NCI-H146 (cell line): ENCODE results near the gene PKM.
"Not testable (repeated sequence)": the region's sequence is repeated elsewhere in the genome, so short reads cannot be mapped to it uniquely, and the experiment has no call there.

Experiments
- DNase-seq: peaks from one replicate; lab custom pipeline; 2025; lab: John Stamatoyannopoulos, UW

PKM gene

DNA sequence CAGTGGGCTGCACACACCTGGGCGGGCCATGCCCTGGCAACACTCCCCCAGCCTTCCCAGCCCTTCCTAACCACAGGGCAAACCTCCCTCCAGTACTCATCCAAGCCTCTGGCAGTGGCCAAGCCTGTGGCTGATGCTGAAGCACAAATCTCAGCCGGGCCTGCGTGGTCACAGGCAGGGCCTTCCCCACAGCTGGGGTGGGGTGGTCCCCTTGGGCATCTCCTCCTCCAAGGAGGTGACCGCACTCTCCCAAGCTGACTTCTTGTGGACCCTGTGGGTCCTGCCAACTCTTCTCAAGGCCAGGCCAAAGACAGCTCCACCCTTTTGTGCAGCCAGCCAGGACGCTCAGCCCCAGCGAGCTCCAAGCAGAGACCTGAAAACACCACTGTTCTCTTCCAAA lies 54.8 kb downstream of the PKM start:
- no peak for DNase-seq

DNA sequence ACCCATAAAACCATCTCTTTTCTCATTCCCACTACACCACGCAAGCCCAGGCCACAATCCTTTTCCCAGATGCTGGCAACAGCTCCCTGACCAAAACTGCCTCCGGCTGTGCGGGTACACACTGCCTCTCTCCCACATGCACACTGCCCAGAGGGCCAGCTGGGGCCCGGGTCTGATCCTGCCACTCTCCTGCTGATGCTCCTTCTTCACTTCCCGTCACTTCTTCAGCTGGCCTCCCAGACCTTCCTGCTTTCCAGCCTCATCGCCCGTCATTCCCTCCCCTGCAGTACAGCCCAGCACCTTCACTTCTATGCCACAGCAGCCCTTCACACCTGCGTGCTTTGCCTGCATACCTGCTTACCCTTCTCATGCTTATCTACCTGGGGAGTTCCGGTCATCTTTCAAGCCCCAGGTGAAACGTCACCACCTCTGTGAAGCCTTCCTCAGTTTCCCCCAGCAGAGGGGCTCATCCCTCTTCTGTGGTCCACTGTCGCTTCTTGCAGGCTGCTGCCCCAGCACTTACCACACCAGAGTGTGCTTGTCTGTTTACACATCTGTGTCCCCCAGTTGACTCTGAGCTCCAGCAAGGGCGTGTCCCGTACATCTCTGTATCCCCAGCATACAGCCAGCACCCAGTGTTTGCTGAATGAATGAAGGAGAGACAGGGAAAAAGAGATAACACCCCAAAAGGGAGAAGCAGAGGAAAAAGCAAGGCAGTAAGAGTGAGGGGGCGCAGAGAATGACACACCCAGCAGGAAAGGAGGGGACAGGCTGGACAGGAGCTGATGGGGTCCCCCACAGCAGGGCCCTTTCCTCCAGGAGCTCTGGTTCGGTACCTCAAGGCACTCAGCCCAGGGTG lies 55.6 kb downstream of the PKM start:
- DNase-seq = no peak

DNA sequence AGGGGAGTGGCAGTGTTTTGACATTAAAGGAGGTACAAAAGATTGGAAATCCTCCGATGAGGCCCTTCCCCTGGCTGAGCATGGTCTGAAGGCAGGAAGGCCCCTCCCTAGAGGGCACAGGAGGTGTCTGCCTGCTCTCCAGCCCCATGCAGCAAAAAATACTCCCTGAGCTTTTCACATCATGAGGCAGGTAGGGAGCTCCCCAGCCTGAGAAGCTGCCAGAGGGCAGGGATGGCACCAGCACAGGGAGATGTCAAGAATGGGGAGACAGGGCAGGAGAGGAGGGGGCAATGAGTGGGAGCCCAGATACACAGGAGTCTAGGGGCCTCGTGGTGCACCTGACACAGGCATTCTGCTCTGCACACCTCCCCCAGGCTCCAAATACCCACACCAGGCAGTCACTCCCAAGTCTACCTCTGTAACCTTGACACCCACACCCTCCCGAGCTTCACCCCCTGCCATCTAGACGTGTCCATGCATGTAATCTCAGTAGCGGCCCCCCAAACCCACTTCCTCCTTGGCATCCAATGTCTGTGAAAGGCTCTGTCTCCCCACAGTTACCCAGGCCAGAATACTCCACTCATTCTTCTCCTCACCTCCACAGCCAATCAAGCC lies 56.3 kb downstream of the PKM start:
- DNase-seq = no peak

DNA sequence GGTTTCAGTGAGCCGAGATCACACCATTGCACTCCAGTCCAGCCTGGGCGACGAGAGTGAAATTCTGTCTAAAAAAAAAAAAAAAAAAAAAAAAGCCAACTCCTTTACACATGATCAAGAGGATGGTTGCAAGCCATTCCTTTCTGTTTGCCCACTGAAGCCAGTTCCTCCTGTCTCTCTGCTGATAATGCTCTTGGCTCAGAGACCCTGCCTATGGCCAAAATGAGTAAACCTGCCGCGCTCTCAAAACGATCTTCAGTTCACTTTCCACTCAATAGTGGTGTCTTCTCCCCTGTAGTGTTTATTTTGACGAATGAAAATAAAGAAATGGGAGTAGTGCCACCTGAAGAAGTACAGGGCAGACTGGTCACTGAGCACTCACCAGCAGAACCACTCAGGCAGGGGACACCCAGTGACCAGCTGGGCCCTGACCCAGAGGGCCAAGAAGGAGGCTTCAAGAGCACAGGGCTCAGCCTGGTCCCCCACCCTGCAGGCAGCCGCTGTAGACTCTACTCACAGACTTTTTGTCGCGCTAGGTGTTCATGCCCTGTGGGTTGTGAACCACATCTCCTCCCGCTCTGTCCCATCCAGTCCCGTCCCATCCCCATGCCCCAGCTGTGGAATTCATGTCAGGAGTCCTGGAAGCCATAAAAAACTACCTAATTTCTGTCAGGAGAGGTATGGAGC lies 57.0 kb downstream of the PKM start:
- DNase-seq = no peak

DNA sequence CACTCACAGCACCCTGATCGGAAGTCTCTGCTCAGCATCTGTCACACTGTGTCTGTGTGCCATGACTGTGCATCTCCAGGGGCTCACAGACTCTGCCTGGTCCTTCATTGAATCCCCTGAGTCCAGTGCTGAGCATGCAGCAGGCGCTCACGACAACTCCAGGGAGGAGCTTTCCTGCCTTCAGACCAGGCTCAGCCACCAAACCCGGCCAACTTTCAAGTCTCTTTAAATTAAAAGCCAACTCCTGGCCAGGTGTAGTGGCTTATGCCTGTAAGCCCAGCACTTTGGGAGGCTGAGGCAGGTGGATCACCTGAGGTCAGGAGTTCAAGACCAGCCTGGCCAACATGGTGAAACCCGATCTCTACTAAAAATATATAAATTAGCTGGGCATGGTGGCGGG lies 57.6 kb downstream of the PKM start:
- DNase-seq = no peak

DNA sequence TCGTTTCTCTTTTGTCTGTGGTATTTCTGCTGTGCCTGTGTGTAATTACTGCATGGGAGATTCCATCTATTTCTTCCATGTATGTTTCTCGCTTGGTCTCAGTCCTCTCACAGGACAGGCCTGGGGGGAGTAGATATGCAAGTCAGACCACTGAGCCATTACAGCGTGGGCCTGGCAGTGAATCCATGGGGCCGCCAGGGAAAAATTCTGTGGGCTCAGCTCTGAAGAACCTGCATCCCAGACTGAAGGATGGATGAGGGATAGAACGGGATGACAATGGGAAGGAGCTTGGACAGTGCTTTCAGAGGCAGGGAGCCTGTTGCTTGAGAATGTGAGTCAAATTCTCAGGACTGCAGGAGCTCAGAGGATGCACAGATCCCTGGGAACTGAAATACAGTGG lies 58.2 kb downstream of the PKM start:
- DNase-seq = no peak

DNA sequence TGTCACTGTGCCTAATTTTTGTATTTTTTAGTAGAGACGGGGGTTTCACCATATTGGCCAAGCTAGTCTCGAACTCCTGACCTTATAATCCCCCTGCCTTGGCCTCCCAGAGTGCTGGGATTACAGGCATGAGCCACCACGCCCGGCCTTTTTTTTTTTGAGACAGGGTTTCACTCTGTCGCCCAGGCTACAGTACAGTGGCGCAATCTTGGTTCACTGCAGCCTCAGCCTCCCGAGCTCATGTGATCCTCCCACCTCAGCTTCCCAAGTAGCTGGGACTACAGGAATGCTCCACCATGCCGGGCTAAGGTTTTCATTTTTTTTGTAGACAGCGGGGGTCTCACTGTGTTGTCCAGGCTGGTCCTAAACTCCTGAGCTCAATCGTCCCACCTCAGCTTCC lies 59.0 kb downstream of the PKM start:
- DNase-seq = not testable (repeated sequence)

DNA sequence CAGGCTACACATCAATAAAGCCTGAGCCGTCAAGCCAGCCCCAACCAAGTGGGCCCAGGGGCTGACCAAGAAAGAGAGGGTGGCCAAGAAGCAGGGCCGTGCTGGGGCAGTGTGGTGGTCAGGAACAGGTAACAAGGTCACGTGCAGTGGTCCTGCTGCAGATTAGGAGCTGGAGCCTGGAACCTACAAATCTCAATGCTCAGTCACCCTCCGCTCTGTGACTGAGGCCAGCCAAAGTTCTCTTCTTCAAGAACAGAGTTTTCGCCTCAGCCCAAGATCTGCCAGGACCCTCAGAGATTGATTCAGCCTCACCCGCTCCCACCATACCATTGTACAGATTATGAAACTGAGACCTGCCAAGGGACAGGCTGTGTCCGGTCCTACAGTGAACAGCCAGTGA lies 60.3 kb downstream of the PKM start:
- DNase-seq = no peak

DNA sequence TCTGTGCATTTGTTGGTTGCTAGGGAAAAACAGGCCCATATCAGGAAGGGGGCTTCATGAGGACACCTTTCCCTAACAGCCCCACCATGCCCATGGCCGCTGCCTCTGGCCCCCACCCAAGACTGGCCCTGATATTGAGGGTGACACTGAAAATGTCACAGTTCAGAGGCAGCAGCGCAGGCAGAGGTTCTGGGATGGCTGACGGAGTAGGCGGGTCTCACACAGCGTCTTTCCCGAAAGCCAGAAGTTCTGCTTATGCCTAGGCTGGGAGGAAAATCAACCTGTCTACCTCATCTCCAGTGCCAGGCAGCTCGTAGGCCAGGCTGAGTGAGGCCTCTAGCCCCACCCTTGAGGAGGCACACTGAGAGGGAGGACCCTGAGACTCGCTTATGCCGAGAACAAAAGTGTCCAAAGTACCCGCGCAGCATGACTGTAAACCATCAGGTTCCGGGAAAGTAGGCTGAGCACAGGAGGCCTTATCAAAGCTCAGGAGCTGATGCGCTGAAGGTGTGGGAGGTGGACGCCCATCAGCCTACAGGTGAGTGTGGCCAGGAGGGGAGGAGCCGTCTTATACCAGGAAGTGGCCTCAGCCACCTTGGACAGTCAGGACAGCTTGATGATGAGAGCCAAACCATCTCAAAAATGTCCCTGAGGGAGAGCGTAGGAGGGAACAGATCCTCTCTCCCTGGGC lies 60.9 kb downstream of the PKM start:
- peak; percentile 53 for DNase-seq

DNA sequence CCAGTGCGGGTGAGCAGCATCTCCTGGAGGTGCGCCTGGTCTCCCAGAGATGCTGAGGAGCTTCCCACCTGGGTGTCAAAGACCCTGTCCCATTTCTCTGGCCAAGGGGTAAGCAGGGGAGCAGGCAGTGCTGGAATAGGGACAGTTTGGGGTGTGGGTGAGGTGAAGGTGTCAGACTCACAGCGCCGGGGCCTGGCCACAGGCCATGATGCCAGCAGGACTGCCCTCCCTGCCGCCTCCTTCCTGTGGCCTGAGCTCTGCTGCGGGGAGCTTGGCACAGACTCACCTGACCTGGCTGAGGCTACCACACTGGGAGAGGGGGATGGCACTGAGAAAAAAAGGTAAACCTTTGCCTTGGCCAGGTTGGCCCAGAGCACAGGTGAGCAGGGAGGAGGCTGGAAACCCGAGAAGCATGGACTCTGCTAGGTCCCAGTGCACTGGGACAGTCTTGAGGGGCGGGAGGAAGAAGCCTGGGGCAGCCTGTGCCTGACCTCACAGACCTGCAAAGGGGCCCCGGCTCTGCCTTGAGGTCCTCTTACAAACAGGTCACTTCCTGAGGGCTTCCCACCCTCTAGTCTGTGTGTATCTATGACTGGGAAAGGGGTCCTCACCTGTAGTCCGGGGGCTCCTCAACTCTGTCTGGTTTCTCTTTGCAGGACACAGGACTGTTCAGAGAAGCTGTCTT lies 61.6 kb downstream of the PKM start:
- DNase-seq = no peak

DNA sequence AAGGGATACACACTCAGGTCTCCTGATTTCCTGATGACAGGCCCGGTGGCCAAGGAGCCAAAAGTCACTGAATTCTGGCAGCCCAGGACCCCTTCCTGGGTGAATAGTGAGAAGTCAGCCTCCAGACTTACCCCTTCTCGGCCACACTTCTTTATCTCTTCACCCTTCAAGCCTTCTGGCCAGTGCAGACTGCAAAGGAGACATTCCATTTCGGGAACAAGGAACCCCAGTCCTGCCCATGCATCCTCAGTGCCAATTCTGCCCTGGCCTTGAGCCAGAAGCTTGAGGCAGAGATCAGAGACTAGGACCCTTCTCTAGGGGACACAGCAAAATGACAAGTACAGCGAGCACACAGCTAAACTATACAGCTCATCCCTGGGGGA lies 62.2 kb downstream of the PKM start:
- DNase-seq = no peak

DNA sequence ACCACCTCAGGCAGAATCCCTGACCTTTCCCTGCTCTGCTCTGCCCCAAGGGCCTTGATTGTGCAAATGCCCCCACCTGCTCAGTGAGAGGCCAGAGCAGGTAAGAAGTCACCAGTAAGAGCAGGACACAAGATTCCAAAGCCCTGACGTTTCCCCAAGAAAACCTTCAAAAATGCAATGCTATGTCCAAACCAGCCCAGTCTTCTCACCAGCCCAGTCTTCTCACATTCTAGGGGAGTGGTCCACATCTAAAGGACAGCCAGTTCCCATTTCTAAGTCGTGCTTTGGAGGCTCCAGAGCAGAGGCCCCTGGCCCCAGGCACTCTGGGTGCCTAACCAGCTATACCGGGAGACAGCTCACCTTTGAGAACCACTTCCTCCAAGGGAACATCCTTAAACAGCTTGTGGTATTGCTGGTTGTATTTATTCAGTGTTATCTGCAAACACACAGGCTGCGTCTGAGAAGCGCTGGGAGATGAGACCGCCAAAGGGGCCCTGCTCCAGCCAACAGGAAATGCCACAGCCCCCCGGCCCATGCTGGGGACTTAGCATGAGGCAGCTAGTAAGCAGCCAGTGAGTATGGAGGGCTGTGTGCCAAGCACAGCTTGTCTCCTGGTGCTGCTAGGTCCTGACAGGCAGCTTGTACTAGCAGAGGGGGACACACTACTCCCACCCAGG lies 62.7 kb downstream of the PKM start:
- DNase-seq = peak; percentile 24

DNA sequence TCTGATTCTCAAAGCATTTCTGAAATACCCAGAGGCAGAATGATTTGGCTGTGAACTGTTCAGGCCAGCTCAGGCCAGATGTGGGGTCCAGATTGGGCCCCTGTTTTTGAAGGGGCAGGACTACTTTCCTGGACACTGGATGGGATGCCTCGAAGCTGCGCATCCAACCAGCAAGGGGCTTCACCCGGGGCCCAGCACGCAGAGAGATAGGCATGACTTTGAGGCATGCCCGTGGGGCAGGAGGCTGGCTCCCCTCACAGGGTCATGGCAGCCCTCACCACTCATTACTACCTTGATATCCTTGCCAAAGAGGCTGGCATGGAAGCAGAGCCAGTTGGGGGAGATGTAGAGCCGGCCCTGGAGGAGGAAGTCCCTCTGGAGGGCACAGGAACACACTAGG lies 63.5 kb downstream of the PKM start:
- no peak for DNase-seq

DNA sequence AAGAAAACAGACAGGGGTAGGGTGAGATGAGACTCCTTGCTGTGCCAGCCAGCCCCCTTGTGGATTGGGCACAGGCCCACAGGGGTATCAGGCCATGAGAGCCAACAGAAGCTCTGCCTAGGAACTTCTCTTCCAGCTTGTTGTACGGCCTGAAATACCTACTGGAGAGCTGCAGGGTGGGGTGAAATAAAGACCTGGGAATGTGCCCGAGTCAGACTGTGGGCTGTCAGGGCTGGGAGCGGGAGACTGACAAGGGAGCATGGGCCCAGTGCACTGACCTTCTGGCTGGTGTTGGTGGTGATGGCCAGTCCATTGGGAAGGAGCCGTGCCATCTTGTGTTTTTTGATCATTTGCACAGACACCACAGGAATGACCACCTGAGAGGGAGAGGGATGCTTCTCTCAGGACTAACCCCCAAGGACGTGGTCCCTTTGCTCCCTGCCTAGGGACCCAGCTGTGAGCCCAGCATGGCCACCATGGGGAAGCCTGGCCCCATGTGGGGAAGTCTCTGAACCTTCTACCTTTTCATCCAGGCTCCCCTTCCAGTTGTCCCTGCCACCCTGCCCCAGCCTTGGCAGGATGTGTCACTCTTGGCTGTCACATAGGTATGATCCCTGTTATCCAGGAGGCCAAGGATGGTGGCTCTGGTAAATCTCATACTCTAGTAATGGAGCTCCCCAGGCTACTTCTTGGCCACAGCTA lies 64.1 kb downstream of the PKM start:
- no peak for DNase-seq

DNA sequence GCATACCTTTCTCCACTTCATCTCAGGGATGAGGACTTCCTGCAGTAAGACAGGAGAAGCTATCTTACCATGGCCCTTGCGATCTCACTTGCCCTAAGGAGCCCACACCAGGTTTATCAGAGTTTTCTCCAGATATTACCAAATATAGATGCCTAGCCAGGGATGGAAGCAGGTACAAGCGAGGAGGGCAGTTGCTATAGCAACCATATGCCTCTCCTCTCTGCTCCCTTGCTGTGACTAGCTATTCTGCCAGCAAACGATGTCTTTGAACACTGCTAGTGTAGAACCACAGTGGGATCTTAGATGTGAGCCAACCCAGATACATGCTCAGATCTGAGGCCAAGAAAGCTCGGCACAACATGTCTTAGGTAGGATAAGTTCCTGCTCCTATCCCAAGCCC lies 67.3 kb downstream of the PKM start:
- DNase-seq = no peak

DNA sequence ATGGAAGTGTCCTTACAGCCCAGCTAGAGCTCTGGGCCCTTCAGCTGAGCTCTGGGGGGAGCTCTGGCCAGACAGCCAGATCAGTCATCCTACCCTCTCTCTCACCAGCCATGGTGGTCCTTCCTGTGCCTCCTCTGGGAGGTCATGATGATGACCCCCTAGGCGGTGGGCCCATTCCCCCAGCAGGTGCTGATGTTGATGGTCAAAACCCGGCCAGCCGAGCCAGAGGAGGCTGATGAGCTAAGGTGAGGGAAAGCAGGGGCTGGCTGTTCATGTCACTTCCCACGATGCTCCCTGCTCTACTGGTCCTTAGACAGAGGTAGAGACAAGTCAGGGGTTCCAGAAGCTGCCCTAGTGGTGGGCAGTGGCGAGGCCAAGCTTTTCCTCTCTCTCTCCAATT lies 68.4 kb downstream of the PKM start:
- no peak for DNase-seq

DNA sequence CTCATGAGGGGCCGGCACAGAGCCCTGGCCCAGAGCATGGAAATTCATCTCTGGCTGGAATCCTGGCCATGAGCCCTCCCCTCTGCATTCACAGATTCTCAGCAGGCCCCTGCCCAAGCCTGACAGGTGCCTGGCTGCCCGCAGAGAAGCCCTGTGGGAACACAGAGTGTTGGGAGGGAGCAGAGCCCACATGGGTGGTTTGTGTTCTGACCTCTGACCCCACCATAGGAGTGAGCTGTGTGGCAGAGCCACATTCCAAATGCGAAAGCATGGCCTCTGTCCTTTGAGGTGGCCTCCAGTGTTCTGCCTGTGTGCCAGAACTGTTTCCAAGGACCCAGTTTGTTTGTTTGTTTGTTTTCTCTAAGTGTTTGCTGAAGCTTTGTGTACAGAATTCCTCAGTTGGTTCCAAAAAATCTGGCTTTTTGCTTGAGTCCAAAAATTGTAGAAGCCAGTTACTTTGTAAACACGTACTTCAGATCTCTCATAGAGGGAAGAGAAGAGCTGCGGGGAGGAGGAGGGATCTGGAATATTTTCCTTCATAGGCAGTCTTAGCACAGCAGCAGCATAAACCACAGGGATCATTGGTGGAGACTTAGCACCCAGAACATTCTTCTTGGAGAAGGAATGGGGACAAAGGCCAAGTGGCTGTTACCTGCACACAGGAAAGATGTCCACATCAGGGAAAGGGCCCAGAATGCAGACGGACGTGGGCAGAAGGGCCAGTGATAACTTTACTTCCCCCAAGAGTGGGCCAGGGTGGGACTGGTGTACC lies 69.4 kb downstream of the PKM start:
- peak; percentile 35 for DNase-seq

DNA sequence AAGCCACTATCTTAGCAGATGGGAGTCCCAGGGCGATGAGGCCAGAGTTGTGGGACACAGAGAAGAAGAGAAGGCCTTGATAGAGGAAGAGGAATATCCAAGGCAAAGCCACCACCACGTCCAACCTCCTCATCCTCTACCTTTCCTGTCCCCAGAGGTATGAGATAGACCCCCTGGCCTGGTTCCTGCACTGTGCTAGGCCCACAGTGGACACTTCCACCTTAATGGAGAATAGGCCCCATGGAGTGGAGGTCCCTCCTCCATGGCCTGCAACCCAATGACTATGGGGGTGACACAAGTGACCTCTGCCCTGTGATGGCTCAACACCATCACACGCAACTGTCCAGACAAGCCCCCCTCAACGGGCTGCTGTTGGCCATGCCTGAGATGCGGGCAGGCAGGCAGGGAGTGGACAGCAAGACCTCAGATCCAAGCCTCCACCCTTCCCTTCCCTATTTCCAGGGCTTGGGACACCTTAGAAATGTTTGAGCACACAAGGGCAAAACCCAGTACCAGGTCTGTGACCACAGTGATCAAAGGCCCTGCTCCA lies 70.2 kb downstream of the PKM start:
- DNase-seq = no peak

DNA sequence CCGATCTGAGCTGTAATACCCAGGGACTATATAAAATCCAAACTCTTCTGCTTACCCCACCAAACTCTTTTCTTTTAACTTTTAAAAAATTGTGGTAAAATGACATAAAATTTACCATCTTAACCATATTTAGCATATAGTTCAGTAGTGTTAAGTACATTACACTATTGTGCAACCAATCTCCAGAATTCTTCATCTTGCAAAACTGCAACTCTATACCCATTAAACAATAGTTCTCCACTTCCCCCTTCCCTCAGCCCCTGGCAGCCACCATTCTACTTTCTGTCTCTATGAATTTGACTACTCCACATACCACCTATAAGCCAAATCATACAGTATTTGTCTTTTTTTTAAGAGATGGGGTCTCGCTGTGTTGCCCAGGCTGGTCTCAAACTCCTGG lies 74.1 kb downstream of the PKM start:
- DNase-seq = no peak
